NCI-H187 (cell line): ENCODE results near the gene SEC61A1.

Experiments used
- DNase-seq, 2 experiments: peaks; one replicate each; lab custom pipeline; 2025; lab: John Stamatoyannopoulos, UW

The SEC61A1 gene

GRCh38 chr3:128060473-128061381, 8.5 kb downstream of the SEC61A1 start:
- no peak for DNase-seq

GRCh38 chr3:128062033-128062745, 10.0 kb downstream of the SEC61A1 start:
- DNase-seq, result no peak

DNA sequence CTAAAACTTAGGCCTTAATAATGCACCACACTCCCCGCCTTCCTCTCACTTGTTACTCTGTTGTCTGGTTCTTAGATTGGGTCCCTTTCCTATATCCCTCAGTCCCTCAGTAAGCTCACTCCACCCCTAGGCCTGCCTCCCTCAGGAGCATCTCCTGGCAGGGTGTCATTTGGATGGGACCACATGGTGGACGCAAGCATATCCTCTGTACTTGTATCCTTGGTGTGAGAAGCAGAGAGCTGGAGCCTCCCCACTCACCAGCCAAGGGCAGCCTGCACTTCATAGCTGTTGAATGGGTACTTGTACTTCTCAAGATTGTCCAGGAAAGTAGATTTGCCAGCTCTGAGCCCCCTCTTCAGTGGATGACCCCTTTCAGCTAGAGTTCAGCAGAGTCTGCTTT, 11.6 kb downstream of the SEC61A1 start:
- no peak for DNase-seq

DNA sequence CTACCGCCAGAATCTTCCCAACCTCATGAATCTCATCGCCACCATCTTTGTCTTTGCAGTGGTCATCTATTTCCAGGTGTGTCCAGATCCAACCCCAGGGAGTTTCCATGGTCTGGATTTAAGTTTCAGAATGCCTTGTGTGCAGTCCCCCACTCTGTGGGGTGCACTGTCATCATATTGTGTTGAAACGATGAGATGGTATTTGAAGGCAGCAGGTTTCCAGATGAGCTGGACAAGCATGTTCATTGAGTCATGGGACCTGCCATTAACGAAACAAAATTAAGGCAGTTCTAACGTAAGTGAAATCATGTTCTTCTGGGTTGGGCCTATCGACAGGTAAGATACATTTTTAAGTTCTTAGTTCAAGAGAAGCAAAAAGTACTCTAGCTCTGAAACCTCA, 12.7 kb downstream of the SEC61A1 start:
- no peak for DNase-seq

GRCh38 chr3:128066114-128066513, 13.9 kb downstream of the SEC61A1 start:
- DNase-seq, result no peak

DNA sequence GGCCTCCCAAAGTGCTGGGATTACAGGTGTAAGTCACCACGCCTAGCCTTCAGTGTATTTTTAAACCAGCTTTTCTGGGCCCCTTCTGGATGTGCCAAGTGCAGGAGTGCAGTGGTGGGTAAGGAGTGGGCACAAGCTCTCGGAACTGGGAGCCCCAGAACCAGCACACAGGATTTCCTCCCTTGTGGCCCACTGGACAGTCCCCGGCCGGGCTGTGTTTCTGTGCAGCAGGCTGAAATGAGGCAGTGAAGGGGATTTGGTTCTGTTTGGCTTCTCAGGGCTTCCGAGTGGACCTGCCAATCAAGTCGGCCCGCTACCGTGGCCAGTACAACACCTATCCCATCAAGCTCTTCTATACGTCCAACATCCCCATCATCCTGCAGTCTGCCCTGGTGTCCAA, 14.4 kb downstream of the SEC61A1 start:
- no peak for DNase-seq

DNA sequence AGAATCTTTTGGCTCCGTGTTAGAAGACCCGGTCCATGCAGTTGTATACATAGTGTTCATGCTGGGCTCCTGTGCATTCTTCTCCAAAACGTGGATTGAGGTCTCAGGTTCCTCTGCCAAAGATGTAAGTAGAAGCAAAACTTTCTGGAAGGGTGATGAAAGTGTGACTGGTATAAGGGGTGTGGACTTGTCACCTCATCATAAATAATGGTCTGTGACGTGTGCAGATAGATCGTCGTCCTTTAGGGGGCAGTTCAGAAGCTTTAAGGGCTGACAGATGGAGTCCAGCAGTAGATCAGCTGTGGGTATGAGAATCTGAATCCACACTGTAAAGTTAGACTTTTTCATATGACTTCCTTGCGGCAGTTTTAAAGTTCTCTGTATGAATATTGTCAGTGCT, 15.3 kb downstream of the SEC61A1 start:
- DNase-seq, result no peak

DNA sequence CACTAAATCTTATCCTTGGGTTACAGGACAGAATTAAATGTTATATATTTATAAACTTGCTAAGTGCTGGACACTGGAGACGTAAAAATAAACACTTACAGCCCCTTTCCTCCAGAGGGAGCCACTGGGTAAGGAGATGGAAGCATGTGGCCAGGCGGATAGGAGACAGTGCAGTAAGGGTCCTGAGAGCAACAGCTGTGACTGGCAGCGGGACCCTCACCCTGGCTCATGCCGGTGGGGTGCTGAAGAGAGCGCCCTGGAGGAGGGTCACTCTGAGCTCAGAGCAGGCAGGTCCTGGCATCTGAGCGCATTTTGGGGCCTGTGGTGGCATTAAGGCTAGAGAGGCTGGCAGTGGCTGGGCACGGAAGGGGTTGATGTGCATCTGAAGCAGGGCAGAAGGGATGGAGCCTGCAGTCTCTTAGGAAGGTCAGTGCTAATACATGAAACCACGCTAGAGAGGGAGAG, 16.0 kb downstream of the SEC61A1 start:
- no peak for DNase-seq

- no peak for DNase-seq
Measured at GRCh38 chr3:128069271-128069670, 17.0 kb downstream of the SEC61A1 start.

DNA sequence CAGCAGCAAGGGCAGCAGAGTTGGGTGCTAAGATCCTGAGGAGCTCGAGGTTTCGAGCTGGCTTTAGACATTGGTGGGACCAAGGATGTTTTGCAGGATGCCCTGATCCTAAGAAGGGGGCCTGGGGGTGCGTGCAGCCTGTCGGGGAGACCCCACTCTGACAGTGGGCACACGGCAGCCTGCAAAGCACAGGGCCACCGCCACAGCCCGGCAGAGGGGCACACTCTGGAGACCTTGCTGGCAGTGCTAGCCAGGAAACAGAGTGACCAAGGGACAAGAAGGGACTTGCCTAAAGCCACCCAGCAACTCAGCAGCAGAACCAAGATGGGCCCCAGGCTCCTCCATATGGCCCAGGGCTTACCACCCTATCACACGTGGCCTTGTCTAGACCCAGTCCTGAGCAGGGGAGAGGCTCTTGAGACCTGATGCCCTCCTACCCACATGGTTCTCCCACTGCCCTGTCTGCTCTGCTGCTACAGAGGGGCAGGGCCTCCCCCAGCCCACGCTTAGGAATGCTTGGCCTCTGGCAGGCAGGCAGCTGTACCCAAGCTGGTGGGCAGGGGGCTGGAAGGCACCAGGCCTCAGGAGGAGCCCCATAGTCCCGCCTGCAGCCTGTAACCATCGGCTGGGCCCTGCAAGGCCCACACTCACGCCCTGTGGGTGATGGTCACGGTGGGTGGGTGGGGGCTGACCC, 18.8 kb downstream of the SEC61A1 start:
- no peak for DNase-seq

DNA sequence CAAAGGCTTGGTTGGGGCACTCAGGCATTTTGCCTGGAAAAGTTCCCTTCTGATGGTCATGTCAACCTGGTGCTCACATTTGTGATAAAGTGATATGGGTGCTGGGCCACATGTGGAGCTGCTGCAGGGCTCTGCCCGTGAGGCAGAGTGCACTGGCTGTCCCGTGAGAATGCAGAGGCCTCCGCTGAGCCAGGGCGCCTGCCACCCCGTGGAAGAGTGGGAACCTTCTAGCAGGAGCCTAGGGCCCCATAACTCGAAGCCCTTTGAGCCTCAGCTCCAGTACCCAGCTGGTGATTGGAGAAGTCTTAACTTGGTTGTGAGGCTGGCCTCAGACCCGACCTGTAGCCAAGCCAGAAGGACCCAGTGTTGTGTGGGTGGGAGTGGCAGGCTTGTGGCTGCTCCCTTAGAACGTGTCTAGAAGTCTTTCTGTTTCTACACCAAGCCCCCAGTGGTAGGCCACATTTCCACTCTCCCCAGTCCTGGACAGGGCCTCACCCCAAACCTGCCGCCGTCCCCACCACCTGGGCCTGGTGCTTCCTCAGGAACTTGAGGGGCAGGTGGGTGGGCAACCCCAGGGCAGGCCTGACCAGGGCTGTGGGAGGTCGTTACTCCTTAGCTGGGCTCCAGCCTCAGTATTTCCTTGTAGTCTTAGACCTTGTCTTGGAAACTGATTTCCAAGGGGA, 19.7 kb downstream of the SEC61A1 start:
- DNase-seq, result no peak

DNA sequence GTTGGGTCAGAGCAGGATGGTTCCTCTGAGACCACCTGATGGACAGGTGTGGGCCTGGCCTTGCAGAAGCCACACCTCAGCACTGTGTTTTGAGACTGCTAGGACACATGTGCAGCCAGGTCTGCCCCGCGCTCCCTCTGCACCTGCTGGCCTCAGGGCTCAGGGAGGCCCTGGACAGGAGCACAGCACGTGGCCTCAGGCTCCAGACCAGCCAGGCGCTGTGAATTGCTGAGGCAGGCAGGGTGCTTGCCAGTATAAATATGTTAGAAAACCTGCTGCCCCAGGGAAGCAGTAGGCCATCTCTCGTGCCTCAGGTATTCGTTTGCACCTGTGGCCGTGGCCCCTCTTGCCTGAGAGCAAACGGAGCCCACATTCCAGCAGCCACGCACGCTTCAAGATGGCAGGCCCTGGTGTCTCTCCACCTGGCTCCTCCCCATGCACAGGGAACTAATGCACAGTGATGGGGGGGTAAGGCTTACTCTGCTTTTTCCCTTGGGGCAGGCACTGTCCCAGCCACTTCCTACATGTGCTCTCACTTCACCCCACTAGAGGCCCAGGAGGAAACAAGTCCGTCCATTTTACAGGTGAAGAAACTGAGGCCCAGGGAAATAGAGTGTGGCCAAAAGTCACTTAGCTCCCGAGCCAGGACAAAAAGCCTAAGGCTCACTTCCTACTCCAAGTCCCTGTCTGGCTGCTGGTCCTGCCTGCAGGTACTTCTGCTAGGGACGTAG, 20.4 kb downstream of the SEC61A1 start:
- DNase-seq, result no peak

DNA sequence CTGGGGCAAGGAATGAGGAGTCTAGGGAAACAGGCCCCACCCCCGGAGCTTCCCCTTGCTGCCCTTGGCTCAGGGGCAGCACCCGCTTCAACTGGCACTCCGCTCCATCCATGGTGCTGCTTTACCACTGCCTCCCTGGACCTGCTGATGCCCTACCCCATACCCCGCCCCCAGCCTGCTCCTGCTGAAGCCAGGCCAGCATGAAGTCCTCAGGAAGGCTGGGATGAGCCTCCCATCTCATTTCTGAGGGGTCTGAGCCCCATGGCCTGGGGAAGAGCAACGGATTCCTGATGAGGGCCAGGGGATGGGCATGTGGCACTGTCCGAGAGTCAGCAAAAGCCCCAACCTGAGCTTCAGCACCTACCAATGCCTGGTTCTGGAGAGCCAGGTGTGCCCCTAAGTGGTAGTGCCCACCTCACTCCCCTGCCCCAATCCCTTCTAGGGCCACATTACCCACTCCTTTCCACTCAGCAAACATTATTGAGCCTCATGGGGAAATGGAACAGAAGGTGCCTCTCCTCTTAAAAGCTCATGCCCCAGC, 21.0 kb downstream of the SEC61A1 start:
- DNase-seq, result no peak

GRCh38 chr3:128073807-128074206, 21.6 kb downstream of the SEC61A1 start:
- DNase-seq, result no peak

DNA sequence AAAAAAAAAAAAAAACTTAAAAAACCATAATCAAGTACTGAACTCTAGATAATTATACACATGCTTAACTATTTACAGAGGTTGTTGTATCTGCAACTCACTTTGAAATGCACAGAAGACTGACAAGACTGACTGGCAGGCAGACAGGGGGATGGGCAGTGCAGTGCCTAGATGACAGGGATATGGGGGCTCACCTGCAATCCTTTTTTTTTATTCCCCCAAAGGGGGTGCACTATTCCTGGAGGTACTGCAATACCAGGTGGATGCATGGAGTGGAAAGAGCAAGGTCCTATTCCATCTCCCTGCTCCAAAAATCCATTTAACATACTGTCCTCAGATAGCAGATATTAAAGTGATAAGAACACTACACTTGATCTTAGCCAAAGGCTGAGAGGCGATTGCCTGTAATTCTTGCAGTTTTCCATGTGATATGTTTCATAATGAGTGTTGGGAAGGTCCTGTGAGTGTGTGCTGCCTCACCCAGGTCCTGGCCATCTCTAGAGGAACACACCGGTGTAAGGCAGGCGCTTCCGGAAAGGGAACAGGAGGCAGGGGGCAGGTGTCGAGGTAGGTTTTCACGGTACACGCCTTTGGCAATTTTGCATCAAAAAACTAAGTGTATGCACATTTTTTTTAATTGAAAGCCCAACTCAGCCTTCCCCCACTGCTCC, 22.7 kb downstream of the SEC61A1 start:
- DNase-seq, result no peak

DNA sequence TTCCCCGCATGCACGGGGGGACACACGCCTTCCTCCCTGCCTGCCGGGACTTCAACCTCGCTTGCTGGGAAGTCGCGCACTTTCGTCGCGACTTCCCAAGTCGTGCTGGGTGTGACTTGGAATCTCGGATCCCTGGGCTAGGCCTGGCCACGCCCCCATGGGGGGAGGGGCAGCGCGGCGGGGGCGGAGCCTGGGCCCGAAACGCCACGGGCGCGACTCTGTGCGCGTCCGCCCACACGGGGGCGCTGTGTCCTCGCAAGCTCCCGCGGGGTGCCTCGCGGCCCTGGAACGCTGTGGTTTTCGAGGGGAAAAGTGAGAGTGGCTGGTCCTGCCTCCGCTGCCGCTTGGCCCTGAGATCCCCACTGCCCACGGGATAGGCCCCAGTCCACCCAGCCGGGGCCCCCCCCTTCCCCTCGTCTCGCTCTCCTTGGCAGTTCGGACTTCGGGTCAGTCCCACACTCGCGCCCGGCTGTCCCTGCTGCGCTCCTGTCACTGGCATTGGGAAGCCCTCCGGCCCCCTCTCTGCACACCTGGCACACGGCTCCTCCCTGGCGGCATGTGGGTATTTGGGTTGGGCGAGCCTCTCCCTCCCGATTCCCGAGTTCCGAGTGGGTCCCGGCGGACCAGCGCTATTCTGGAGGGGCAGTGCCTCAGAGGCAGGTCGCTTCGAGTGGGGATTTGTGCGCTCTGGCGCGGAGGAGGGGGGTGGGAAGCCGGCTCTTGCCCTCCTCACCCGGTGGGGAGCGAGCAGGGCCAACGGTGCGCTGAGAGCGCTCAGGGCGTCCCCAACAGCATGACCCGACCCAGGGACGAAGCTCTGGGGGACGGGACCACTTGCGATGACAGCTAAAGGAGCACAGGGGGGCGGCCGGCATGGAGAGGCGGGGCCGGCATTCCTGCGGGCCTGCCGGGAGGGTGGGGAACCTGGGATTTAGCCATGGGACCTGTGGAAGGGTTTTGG, 23.6 kb downstream of the SEC61A1 start:
- peak; percentile 79 to 84 for DNase-seq

- no peak for DNase-seq
Measured at GRCh38 chr3:128076483-128077201, 24.4 kb downstream of the SEC61A1 start.

- no peak for DNase-seq
Measured at GRCh38 chr3:128077202-128077624, 25.0 kb downstream of the SEC61A1 start.

DNA sequence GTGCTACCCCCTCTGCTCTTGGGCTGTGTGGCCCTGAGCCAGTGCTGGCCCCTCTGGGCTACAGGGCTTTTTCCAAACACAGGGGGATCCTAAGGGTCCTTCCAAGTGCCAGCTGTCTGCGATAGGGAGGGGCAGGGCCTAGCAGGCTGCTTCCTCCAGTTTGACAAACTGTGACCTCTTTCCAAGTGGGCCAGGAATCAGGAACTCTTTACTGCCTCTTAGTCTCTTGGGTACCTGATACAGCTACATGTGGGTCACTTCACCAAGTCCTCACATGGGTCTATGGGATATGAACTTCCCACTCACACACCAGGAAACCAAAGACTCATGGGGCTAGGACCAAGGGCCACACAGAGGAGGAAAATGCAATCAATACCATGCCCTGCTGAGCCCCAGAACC, 25.4 kb downstream of the SEC61A1 start:
- no peak for DNase-seq
